HepG2 (cell line): Measurements from ENCODE around the gene PLAAT3. TPM values are rescaled to one million over a fixed set of nuclear protein-coding genes. Genes with fewer than 3 reads are reported as not detected.

Experiments used
- ATAC-seq: fragments of 200-7000 bp; cut with Tn5 transposase; 3 replicates; pipeline ENCODE4 v1.9.1; 2020; ENCODE audit warnings: mild to moderate bottlenecking, moderate library complexity
- BruUV-seq: library from RNA; stranded (reverse); fragments of 400-500 nt; replicated peaks from 2 replicates; lab custom pipeline; 2021; lab: Mats Ljungman, UMichigan
- CTCF ChIA-PET: fragments of 300-600 bp; formaldehyde crosslinking; extraction: SDS; loops from one replicate; lab custom pipeline; 2021; ENCODE audit warnings: low total read pairs, inconsistent platforms, low intra/inter-chr PET ratio; lab: Yijun Ruan, JAX
- POLR2A ChIA-PET: fragments of 350-600 bp; sonication (Branson Sonifier 250); formaldehyde crosslinking; loops from one replicate; lab custom pipeline; 2020; ENCODE audit warnings: antibody characterized with exemption, inconsistent platforms; lab: Yijun Ruan, JAX
- DNase-seq: peaks from one replicate; pipeline ENCODE4 v3.0.0-alpha.2; 2015; ENCODE audit warnings: low spot score
- FAIRE-seq: peaks from 3 replicates; lab custom pipeline; 2011; peaks lifted over from hg19 to GRCh38; lab: Jason Lieb, UNC
- H2AFZ ChIP-seq: one replicate; pipeline ENCODE4 v1.6.1; 2011; ENCODE audit warnings: low read length, inconsistent platforms
- H3K27ac ChIP-seq: fragments of 300-600 bp; 3 replicates; pipeline ENCODE4 v1.8.0; 2011; ENCODE audit warnings: mixed run types, mild to moderate bottlenecking, mixed read lengths, low read length, inconsistent platforms; ENCODE audit not compliant: insufficient read depth; ENCODE audit errors: extremely low read length
- H3K27me3 ChIP-seq, 2 experiments: fragments of 200-600 bp in 1 of 2; 2 replicates in 1 of 2; 3 replicates in 1 of 2; pipeline versions ENCODE4 v1.6.0 to v1.8.0; 2011; ENCODE audit warnings: low read length in 2 of 2, mild to moderate bottlenecking in 2 of 2, moderate library complexity in 2 of 2, inconsistent platforms in 1 of 2; ENCODE audit not compliant: insufficient read depth in 2 of 2, control insufficient read depth in 1 of 2
- H3K36me3 ChIP-seq, 2 experiments: fragments of 200-600 bp in 1 of 2; replicated peaks in 1 of 2; 2 replicates in 1 of 2; 3 replicates in 1 of 2; pipeline versions ENCODE4 v1.5.1 to v1.8.0; 2011; ENCODE audit warnings: low read length in 2 of 2, inconsistent platforms in 1 of 2; ENCODE audit not compliant: insufficient read depth in 2 of 2, control insufficient read depth in 1 of 2
- H3K4me1 ChIP-seq: 2 replicates; pipeline ENCODE4 v1.5.1; 2012; ENCODE audit warnings: low read length, inconsistent platforms; ENCODE audit not compliant: insufficient read depth
- H3K4me2 ChIP-seq: 2 replicates; pipeline ENCODE4 v1.6.0; 2011; ENCODE audit warnings: low read depth, low read length, inconsistent platforms
- H3K4me3 ChIP-seq, 3 experiments: fragments of 200-600 bp in 1 of 3; sonication (generic), shearing (Covaris generic) in 1 of 3; replicated peaks in 1 of 3; 2 replicates each; pipeline ENCODE4 v1.5.1; 2011 to 2016; ENCODE audit warnings: low read length in 3 of 3, inconsistent platforms in 2 of 3, low read depth in 2 of 3, mild to moderate bottlenecking in 2 of 3, control low read depth in 1 of 3, mixed read lengths in 1 of 3; ENCODE audit not compliant: insufficient read depth in 1 of 3
- H3K79me2 ChIP-seq: one replicate; pipeline ENCODE4 v1.6.1; 2011; ENCODE audit warnings: low read length, inconsistent platforms; ENCODE audit not compliant: insufficient read depth
- H3K9ac ChIP-seq: 2 replicates; pipeline ENCODE4 v1.6.0; 2011; ENCODE audit warnings: mild to moderate bottlenecking, low read depth, low read length, inconsistent platforms; ENCODE audit not compliant: insufficient read depth
- H3K9me3 ChIP-seq: 2 replicates; pipeline ENCODE4 v1.5.1; 2012; ENCODE audit warnings: mild to moderate bottlenecking, low read length
- H4K20me1 ChIP-seq: 2 replicates; pipeline ENCODE4 v1.6.0; 2011; ENCODE audit warnings: inconsistent platforms, mild to moderate bottlenecking, low read length, moderate library complexity; ENCODE audit not compliant: insufficient read depth
- ELF3 ChIP-seq: IDR thresholded peaks from 2 replicates; pipeline ENCODE4 v1.6.1; 2016; ENCODE audit warnings: missing genetic modification reagents, missing compliant biosample characterization
- PAF1 ChIP-seq: IDR thresholded peaks from 2 replicates; pipeline ENCODE4 v1.6.1; 2016; ENCODE audit warnings: missing genetic modification reagents, missing compliant biosample characterization
- SIN3B ChIP-seq: fragments of 150-350 bp; IDR thresholded peaks from 2 replicates; pipeline ENCODE4 v1.6.1; 2014; ENCODE audit warnings: low read length
- ZBTB14 ChIP-seq: sonication (generic); formaldehyde crosslinking; IDR thresholded peaks from 2 replicates; pipeline ENCODE4 v1.4.0; 2020; ENCODE audit warnings: missing genetic modification reagents
- ZNF292 ChIP-seq: sonication (generic); formaldehyde crosslinking; IDR thresholded peaks from 2 replicates; pipeline ENCODE4 v1.8.1; 2022; ENCODE audit warnings: mild to moderate bottlenecking, low read depth, missing genetic modification reagents, borderline replicate concordance
- ZNF362 ChIP-seq: sonication (generic); formaldehyde crosslinking; IDR thresholded peaks from 2 replicates; pipeline ENCODE4 v1.4.0; 2020; ENCODE audit warnings: missing genetic modification reagents, mild to moderate bottlenecking, borderline replicate concordance
- ZNF577 ChIP-seq: sonication (generic); formaldehyde crosslinking; IDR thresholded peaks from 2 replicates; pipeline ENCODE4 v1.4.0; 2020; ENCODE audit warnings: mild to moderate bottlenecking, low read depth, missing genetic modification reagents, borderline replicate concordance
- ZNF646 ChIP-seq: sonication (generic); formaldehyde crosslinking; IDR thresholded peaks from 2 replicates; pipeline ENCODE4 v1.9.0; 2021; ENCODE audit warnings: mild to moderate bottlenecking, missing genetic modification reagents
- WGBS: methylation state at CpG from one replicate; pipeline ENCODE4 v1.1.6; 2017; ENCODE audit warnings: low lambda C conversion rate; 5-methylcytosine and 5-hydroxymethylcytosine counted together
- in situ Hi-C: cut with HindIII; loops from 2 replicates; pipeline ENCODE4 v1.10.0; 2017; ENCODE audit warnings: low pct_unique_long_range_greater_than_20kb; ENCODE audit not compliant: extremely low pct_ligation_motif_present
- intact Hi-C: fragments of 100-400 bp; cut with micrococcal nuclease; formaldehyde crosslinking; loops from one replicate; pipeline ENCODE4 v1.10.0; 2022; ENCODE audit not compliant: unreplicated experiment
- polyA plus RNA-seq, 8 experiments: library from polyadenylated mRNA; depleted of rRNA in 3 of 8; stranded (reverse) in 7 of 8; unstranded in 1 of 8; fragments of >200 nt; fragmentation: Illumina TruSeq in 4 of 8; extraction: Trizol in 4 of 8; gene quantifications; 2 replicates each; pipeline versions ENCODE4 v1.2.1 to v1.2.3, GENCODE V29; 2011 to 2016; ENCODE audit warnings: low read depth in 4 of 8, missing spikeins in 1 of 8, mixed read lengths in 1 of 8; ENCODE audit not compliant: insufficient read depth in 1 of 8
- total RNA-seq, 5 experiments: library from RNA; depleted of rRNA; stranded (reverse); fragments of >200 nt; fragmentation: Illumina TruSeq; extraction: Trizol; gene quantifications; 2 replicates each; pipeline ENCODE4 v1.2.3, GENCODE V29; 2016; ENCODE audit warnings: low read depth in 1 of 5

PLAAT3 gene
- total and polyA plus RNA-seq, 2 of the 13 experiments (the other 11 are each of a cell fraction or from before 2014, with no cell fraction given): 9.3 to 16.4 TPM

GRCh38 chr11:63629426-63629825 is 15.2 kb upstream of the PLAAT3 start:
- no peak overlapping the region for H3K4me3 ChIP-seq
- peaks cover 6% of the 10 kb centered on the region; the same call in 1 of the 2 replicates for H3K4me1 ChIP-seq
- no peak overlapping the region for H3K27ac ChIP-seq
- H3K4me2 ChIP-seq: no peak overlapping the region
- H3K79me2 ChIP-seq: no peaks in the 10 kb centered on the region
- no peak overlapping the region for H3K9ac ChIP-seq
- no peak overlapping the region for H2AFZ ChIP-seq
- no peak for ATAC-seq
- H4K20me1 ChIP-seq: no peaks in the 10 kb centered on the region
- H3K9me3 ChIP-seq: no peaks in the 10 kb centered on the region
- WGBS: 83% methylated on average over 3 of the region's 3 CpGs
- POLR2A ChIA-PET: no interaction called here
- FAIRE-seq: no peak
- TF ChIP-seq PAF1 (CRISPR knock-in tag): no peak
- TF ChIP-seq ZNF577 (CRISPR knock-in tag): no peak
- TF ChIP-seq ELF3 (CRISPR knock-in tag): no peak
- no peak for TF ChIP-seq ZBTB14 (CRISPR knock-in tag)
- TF ChIP-seq SIN3B: no peak
- TF ChIP-seq ZNF362 (CRISPR knock-in tag): no peak
- TF ChIP-seq ZNF292 (CRISPR knock-in tag): no peak
- TF ChIP-seq ZNF646 (CRISPR knock-in tag): no peak
- intact Hi-C loops: no loop called here
- peaks cover 0 to 3% of the 10 kb centered on the region in 2 experiments; a peak in 2 of 5 replicates for H3K27me3 ChIP-seq
- no peak for DNase-seq
- no TSS peak for BruUV-seq
- CTCF ChIA-PET: no interaction called here
- no peaks in the 10 kb centered on the region for H3K36me3 ChIP-seq
- in situ Hi-C loops: no loop called here
